ENCODE data around the gene MLKL.

GRCh38 chr16:74735554-74735953 lies 34.9 kb upstream of the MLKL start:
- TF ChIP-seq CTCF (IDR thresholded peaks at IDR 0.05; ENCODE audit: borderline replicate concordance, extremely low read depth, low read length, poor library complexity, severe bottlenecking) (no peak), EZH2 (IDR thresholded peaks at IDR 0.05; ENCODE audit: borderline replicate concordance, low read depth, low read length, severe bottlenecking) (no peak)
